ENCODE data around the gene ST8SIA5.

DNA sequence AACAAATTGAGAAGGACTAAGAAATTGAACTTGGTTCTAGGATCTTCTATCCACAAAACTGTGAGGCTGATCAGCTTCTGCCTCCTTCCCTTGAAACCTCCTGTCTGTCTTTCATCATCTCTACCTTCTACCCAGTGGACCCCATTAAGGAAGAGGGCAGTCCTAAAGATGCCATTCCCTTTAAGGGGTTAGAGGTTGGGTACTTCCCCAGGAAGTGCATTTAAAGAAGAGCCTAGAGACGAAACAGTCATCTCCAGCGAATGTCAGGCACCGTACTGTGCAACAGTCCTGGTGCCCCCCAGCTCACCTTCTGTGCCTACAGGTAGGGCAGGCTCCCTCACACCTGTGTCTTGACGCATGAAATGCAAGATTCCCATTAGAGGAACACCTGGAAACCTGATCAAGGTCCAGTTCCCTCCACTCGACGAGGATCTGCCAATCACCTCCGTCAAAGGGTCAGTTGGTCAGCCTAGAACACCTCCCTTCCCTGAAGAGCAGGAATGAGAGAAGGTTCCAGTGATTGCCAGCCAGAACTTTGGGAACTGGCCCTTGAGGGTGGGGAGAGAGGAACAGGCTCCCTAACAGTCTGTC, 120.7 kb downstream of the ST8SIA5 start:
- TF ChIP-seq EGR1 (IDR thresholded peaks at IDR 0.05; ENCODE audit: borderline replicate concordance in 1 of 2, low read depth in 2 of 2, low read length in 2 of 2), result no peak
- no peak for TF ChIP-seq POLR2A (IDR thresholded peaks at IDR 0.05; ENCODE audit: low read depth, low read length)
- no peak for TF ChIP-seq TAF1 (IDR thresholded peaks at IDR 0.05; ENCODE audit: borderline replicate concordance, low read depth, low read length)
- TF ChIP-seq EP300 (IDR thresholded peaks at IDR 0.05; ENCODE audit: borderline replicate concordance in 1 of 2, control insufficient read depth in 1 of 2, low read depth in 2 of 2, low read length in 2 of 2), result no peak
